CD4-positive, alpha-beta T cell treated with Interleukin-15 for 4 hours (primary cell): ENCODE data around the gene BEST2.

ENCODE experiments used
- DNase-seq: peaks from one replicate; pipeline ENCODE4 v3.0.0-alpha.2; 2020; ENCODE audit warnings: low spot score

The BEST2 gene

GRCh38 chr19:12801466-12802266 lies 50.1 kb downstream of the BEST2 start, which contains the start of the genes PRDX2 and THSD8:
TSS of gene PRDX2 (minus strand) at chr19:12801800. CDS start at chr19:12801261, 539 bp downstream.
TSS of gene THSD8 (plus strand) at chr19:12802069. CDS start at chr19:12802072, 3 bp downstream.
- DNase-seq: peak; percentile 75

DNA sequence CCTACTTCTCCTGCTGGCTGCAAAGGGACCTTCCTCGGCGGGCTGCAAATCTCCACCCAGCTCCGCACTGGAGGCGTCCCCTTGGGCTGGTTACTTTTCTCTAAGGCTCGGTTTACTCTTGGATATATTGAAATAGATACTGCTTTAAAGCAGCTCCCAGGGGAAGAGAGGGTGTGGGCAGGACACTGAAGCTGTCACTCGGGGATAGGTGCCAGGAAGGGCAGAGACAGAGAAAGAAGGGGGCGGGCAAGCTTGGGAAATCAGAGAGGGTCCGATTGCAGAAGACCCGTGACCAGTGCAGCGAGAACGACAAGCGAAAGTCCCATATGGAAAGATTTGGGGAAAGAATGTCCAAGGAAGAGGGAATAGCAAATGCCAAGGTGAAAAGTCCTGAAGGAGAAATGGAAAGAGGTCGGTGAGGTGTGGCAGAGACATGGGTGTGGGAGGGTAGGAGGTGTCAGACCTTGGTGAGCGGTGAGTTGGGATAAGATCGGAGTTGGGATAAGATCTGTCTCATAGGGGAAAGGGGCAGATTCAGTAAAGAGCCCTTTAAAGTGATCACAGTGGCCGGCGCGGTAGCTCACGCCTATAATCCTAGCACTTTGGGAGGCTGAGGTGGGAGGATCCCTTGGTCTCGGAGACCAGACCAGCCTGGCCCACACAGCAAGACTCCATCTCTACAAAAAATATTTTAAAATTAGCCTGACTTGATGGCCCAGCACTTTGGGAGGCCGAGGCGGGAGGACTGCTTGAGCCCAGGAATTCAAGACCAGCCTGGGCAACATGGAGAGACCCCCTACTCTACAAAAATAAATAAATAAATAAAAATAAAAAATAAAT lies 50.9 kb downstream of the BEST2 start:
- no peak for DNase-seq

GRCh38 chr19:12804051-12804450 lies 52.5 kb downstream of the BEST2 start:
- no peak for DNase-seq

DNA sequence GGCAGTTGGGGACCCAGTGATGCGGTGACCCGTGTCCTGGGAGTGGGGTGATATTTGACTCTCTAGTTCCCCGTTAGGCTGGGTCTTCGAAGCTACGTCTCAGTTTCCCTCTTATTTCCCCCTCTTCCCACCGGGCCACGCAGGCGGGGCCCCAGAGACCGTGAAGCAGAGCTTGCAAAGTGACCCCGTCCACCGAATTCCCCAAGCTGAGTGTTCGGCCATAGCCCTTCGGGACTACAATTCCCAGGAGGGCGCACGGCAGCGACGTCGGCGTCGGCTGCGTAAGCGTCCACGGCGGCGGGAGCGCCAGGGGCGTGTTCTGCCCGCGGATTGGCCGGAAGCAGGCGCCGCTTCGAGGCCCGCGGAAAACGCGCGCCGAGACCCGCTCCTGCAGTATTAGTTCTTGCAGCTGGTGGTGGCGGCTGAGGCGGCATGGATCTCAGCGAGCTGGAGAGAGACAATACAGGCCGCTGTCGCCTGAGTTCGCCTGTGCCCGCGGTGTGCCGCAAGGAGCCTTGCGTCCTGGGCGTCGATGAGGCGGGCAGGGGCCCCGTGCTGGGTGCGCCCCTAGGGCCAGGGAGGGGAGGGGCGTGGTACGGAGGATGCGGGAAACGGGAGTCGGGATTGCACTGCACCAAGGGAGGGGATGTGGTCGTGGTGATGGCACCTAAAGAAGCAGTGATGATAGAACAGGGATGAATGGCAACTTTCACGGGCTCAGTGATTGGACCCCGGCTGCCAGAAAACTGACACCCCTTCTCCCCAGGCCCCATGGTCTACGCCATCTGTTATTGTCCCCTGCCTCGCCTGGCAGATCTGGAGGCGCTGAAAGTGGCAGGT lies 54.9 kb downstream of the BEST2 start, which contains the start of gene RNASEH2A:
TSS of gene RNASEH2A (plus strand) at position 343 of the 840 bp plus-strand sequence. CDS start at position 433, 90 bp downstream.
- peak; percentile 86 for DNase-seq
